Measurements from ENCODE around the gene GMPPA. TPM values are rescaled to one million over a fixed set of nuclear protein-coding genes. Genes with fewer than 3 reads are reported as not detected.

Gene GMPPA
- total RNA-seq, 1 donor from 2014 or later = 27.7 TPM

DNA sequence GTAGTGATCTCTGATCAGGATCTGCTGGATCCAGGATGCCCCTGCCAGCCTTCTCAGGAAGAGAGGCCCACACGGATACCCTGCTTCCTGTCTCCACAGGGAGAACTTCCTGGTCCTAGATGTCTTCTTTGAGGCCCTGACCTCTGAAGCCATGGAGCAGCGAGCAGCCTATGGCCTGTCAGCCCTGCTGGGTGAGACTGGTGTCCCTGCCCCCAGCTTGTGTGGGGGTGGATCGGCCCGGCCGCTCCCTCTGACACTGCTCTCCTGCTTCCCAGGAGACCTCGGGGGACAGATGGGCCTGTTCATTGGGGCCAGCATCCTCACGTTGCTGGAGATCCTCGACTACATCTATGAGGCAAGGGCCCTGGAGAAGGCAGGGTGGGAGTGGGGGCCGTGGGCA lies 38.3 kb downstream of the GMPPA start:
- Histone ChIP-seq H3K4me3 (ENCODE audit: low read length in 3 of 3) (no peak overlapping the region), H3K9ac (ENCODE audit: low read depth in 1 of 3, low read length in 3 of 3) (no peak overlapping the region), H3K27me3 (ENCODE audit: control insufficient read depth in 3 of 3, insufficient read depth in 3 of 3, low read length in 3 of 3) (peaks cover 3 to 15% (median 5%) of the 10 kb centered on the region in 3 donors)

DNA sequence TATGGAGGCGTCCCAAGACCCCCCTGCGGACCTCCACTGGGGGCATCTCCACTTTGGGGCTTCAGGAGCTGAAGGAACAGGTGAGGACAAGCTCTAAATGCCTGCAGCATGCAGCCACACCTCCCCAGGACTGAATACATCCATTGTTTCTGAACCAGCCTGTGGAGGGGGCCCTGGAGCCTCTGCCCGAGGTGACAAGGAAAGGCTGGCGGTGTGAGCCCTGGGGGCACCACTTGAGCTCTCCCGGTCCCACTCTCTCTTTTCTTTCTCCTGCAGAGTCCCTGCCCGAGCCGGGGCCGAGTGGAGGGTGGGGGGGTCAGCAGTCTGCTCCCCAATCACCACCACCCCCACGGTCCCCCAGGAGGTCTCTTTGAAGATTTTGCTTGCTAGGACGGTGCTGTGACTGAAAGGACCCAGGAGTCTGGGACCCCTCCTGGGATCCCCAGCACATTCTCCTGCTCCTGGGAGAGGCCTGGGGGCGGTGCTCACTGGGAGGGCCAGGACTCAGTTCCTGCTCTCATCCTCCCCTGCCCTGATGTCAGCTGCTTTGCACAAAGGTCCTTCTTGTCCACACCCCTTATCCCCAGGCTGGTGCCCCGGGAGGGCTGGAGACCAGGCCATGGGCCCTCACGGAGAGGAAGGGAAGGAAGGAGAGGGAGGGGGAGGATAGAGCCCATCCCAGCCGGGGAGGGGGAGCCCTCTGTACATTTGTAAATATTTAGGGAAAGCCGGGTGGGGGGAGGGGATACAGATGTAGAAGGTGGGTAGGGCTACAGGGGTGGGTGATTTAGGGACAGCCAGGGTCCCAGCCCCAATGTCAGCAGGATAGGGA lies 39.2 kb downstream of the GMPPA start:
- peaks cover 15 to 22% (median 19%) of the 10 kb centered on the region in 3 donors for H3K36me3 ChIP-seq (ENCODE audit: control insufficient read depth in 3 of 3, insufficient read depth in 3 of 3, low read length in 3 of 3)
- no peaks in the 10 kb centered on the region for H3K9me3 ChIP-seq (ENCODE audit: control insufficient read depth in 3 of 3, low read length in 3 of 3)
- peaks cover 13 to 16% (median 15%) of the 10 kb centered on the region in 3 donors for H3K4me1 ChIP-seq (ENCODE audit: control insufficient read depth in 3 of 3, insufficient read depth in 3 of 3, low read length in 3 of 3)
- no peak overlapping the region for H3K9ac ChIP-seq (ENCODE audit: low read depth in 1 of 3, low read length in 3 of 3)
- H3K27me3 ChIP-seq (ENCODE audit: control insufficient read depth in 3 of 3, insufficient read depth in 3 of 3, low read length in 3 of 3) = peaks cover 0 to 6% (median 3%) of the 10 kb centered on the region in 3 donors
- H3K27ac ChIP-seq (ENCODE audit: low read depth, low read length) = no peak overlapping the region
- H3K4me3 ChIP-seq (ENCODE audit: low read length in 3 of 3) = no peak overlapping the region

More for the DNA sequence above, 38.3 kb downstream of the GMPPA start:
- no peaks in the 10 kb centered on the region for H3K9me3 ChIP-seq (ENCODE audit: control insufficient read depth in 3 of 3, low read length in 3 of 3)
- no peak overlapping the region for H3K27ac ChIP-seq (ENCODE audit: low read depth, low read length)
- H3K4me1 ChIP-seq (ENCODE audit: control insufficient read depth in 3 of 3, insufficient read depth in 3 of 3, low read length in 3 of 3) = peaks cover 5 to 7% (median 6%) of the 10 kb centered on the region in 3 donors
- H3K36me3 ChIP-seq (ENCODE audit: control insufficient read depth in 3 of 3, insufficient read depth in 3 of 3, low read length in 3 of 3) = peaks cover 15 to 22% (median 19%) of the 10 kb centered on the region in 3 donors

DNA sequence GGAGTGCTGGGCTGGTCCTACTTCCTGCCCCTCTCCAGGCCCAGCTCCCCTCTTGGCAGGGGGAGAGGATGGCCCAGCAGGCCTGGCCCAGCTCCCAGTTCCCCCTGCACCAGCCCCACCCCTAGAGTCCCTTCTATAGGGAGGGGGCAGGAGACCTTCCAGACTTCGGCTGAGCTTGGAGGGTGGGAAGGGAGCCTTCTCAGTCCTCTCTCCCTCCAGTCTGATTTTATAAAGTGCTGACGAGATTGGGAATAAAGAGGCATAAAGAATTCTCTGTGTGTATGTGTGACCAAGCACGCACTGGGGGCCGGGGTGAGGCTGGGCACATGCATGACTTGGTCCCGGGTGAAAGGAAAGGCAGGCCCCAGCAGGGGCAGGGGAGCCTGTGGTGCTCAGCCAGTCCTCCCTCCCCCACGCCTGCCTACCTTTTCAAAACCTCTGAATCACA lies 39.8 kb downstream of the GMPPA start:
- Histone ChIP-seq H3K27ac (ENCODE audit: low read depth, low read length) (no peak overlapping the region), H3K4me3 (ENCODE audit: low read length in 3 of 3) (no peak overlapping the region), H3K9me3 (ENCODE audit: control insufficient read depth in 3 of 3, low read length in 3 of 3) (no peaks in the 10 kb centered on the region), H3K4me1 (ENCODE audit: control insufficient read depth in 3 of 3, insufficient read depth in 3 of 3, low read length in 3 of 3) (peaks cover 14 to 18% (median 16%) of the 10 kb centered on the region in 3 donors), H3K36me3 (ENCODE audit: control insufficient read depth in 3 of 3, insufficient read depth in 3 of 3, low read length in 3 of 3) (peaks cover 15 to 22% (median 19%) of the 10 kb centered on the region in 3 donors), H3K9ac (ENCODE audit: low read depth in 1 of 3, low read length in 3 of 3) (no peak overlapping the region), H3K27me3 (ENCODE audit: control insufficient read depth in 3 of 3, insufficient read depth in 3 of 3, low read length in 3 of 3) (peaks cover 0 to 2% (median 0%) of the 10 kb centered on the region in 3 donors)

DNA sequence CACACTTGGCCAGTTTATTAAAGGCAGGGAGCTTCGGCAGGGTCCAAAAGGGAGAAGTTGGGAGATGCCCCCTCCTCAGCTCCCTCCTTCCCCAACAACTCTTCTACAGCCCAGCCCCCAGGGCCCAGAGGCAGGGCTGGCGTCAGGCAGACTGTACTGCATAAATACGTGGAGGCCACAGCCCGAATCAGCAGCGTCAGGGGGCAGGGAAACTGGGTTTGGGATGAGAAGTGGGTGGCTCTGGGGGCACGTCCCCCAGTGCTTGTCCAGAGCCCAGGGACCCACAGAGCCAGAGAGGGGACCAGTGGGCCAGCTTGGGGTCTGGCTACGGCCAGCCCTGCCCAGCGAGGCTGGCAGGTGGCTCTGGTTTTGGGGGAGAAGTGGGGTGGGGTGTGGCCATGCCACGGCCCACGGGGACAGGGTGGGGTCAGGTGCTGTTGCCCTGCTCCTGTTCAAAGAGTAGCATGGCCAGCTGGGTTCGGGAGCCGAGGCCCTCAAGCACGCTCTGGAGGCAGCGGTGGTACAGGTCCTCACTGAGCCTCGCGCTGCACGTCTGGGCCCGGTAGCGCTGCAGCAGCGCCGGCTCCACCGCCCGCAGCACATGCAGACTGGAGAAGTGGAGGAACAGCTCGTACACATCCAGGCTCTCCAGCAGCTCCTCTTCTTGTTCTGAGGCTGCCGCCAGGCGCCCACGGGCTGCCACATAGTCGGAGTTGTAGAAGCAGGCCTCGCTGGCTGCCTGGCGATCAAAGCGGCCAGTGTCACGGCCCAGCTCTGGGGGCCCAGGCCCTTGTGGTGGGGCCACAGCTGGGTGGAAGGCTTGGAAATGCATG lies 40.5 kb downstream of the GMPPA start:
- Histone ChIP-seq H3K4me1 (ENCODE audit: control insufficient read depth in 3 of 3, insufficient read depth in 3 of 3, low read length in 3 of 3) (peaks cover 16 to 21% (median 19%) of the 10 kb centered on the region in 3 donors), H3K9ac (ENCODE audit: low read depth in 1 of 3, low read length in 3 of 3) (no peak overlapping the region), H3K9me3 (ENCODE audit: control insufficient read depth in 3 of 3, low read length in 3 of 3) (no peaks in the 10 kb centered on the region), H3K36me3 (ENCODE audit: control insufficient read depth in 3 of 3, insufficient read depth in 3 of 3, low read length in 3 of 3) (peaks cover 15 to 22% (median 19%) of the 10 kb centered on the region in 3 donors), H3K27me3 (ENCODE audit: control insufficient read depth in 3 of 3, insufficient read depth in 3 of 3, low read length in 3 of 3) (no peaks in the 10 kb centered on the region), H3K27ac (ENCODE audit: low read depth, low read length) (no peak overlapping the region), H3K4me3 (ENCODE audit: low read length in 3 of 3) (no peak overlapping the region)

DNA sequence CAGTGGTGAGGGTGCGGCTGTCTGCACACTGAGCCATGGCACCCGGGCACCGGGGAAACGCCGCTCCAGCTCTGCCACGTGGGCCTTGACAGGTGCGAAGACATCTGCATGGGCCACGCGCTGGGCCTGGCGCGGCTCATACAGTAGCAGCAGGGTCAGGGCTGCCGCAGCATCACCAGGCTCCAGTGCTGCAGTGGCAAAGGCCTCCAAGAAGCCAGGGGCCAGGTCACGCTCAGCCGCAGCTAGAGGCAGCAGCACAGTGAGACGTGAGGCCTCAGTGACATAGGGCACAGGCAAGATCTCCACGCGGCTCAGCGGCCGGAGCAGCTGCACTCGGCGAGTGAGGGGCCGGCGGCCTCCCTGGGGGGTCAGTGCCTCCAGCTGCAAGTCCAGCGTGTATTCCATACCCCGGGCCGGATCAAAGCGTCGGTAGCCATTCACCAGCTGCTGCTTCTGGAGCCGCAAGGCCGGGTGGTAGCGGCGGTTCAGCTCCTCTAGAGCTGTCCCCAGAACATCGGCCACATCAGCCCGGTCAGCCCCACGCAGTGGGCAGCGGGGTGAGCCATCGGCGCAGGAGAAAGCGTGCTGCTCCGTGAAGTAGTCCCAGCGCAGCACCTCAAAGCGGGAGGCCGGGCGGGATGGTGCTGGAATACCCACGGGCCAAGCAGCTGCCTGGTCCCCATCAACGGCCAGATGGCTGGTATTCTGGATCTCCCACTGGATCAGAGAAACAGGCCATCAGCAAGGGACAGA lies 41.4 kb downstream of the GMPPA start:
- Histone ChIP-seq H3K27me3 (ENCODE audit: control insufficient read depth in 3 of 3, insufficient read depth in 3 of 3, low read length in 3 of 3) (peaks cover 0 to 1% (median 0%) of the 10 kb centered on the region in 3 donors), H3K4me3 (ENCODE audit: low read length in 3 of 3) (no peak overlapping the region), H3K9ac (ENCODE audit: low read depth in 1 of 3, low read length in 3 of 3) (no peak overlapping the region), H3K9me3 (ENCODE audit: control insufficient read depth in 3 of 3, low read length in 3 of 3) (no peaks in the 10 kb centered on the region), H3K27ac (ENCODE audit: low read depth, low read length) (no peak overlapping the region), H3K36me3 (ENCODE audit: control insufficient read depth in 3 of 3, insufficient read depth in 3 of 3, low read length in 3 of 3) (peaks cover 15 to 22% (median 19%) of the 10 kb centered on the region in 3 donors), H3K4me1 (ENCODE audit: control insufficient read depth in 3 of 3, insufficient read depth in 3 of 3, low read length in 3 of 3) (peaks cover 21 to 28% (median 24%) of the 10 kb centered on the region in 3 donors)

DNA sequence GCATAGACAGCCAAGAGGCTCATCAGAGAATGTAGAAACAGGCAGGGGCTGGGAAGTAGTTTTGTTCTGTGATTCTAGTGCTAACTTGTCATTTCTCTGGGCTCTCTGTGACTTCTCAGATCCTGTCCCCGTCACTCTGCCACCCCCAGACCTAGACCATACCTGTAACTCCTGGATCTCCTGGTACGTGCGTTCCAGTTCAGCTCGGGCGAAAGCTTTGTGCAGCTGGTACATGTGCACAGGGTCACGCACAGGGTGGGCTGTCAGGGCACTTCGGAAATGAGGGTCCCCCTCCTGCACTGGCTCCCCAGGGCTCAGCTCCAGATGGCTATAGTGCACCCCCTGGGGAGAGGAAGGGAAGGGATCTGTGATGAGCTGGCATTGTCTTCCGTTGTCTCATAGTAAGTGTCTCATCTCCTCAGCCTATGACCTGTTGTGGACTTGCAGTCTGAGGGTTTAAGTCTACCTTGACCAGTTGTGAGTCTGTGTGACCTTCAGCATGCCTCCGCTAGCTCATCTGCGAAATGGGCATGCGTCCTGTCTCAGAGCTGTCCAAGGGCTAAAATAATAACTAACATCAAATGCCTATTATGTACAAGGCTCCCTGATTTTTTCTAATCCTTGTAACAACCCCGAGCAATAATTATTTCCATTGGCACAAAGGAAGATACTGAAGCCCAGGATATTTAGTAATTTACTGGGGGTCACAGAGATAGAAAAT lies 42.3 kb downstream of the GMPPA start:
- Histone ChIP-seq H3K4me1 (ENCODE audit: control insufficient read depth in 3 of 3, insufficient read depth in 3 of 3, low read length in 3 of 3) (peaks cover 21 to 28% (median 24%) of the 10 kb centered on the region in 3 donors), H3K9me3 (ENCODE audit: control insufficient read depth in 3 of 3, low read length in 3 of 3) (no peaks in the 10 kb centered on the region), H3K4me3 (ENCODE audit: low read length in 3 of 3) (no peak overlapping the region), H3K9ac (ENCODE audit: low read depth in 1 of 3, low read length in 3 of 3) (no peak overlapping the region), H3K36me3 (ENCODE audit: control insufficient read depth in 3 of 3, insufficient read depth in 3 of 3, low read length in 3 of 3) (peaks cover 15 to 22% (median 19%) of the 10 kb centered on the region in 3 donors), H3K27ac (ENCODE audit: low read depth, low read length) (no peak overlapping the region), H3K27me3 (ENCODE audit: control insufficient read depth in 3 of 3, insufficient read depth in 3 of 3, low read length in 3 of 3) (peaks cover 0 to 6% (median 0%) of the 10 kb centered on the region in 3 donors)

DNA sequence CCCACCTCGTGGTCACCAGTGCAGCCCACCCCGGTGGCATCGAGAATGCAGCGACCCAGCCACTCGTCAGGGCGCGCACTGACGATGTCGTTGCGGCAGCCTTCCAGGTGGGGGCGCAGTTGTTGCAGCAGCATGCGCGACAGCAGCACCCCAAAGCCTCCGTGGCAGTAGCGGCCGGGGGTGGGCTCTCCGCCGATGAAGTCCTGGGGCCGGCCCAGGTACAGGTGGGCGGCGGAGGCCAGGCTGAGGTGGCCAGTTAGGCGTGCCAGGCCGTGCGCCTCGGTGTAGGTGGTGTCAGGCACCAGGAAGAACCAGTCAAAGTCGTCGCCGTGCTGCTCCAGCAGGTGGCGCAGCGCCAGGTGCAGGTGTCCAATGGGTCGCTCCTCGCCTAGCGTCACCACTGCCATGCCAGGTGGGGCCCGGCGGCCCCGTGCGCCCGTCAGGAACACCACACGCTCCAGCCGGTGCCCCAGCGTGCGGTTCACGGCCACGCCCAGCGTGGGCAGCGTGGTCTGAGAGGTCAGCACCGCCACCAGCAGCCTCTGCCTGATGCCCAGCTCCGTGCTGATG lies 43.0 kb downstream of the GMPPA start:
- Histone ChIP-seq H3K4me3 (ENCODE audit: low read length in 3 of 3) (peak overlapping the region in 2 of 3 donors; percentile 53 to 61), H3K36me3 (ENCODE audit: control insufficient read depth in 3 of 3, insufficient read depth in 3 of 3, low read length in 3 of 3) (peaks cover 15 to 22% (median 19%) of the 10 kb centered on the region in 3 donors), H3K9ac (ENCODE audit: low read depth in 1 of 3, low read length in 3 of 3) (peak overlapping the region in 1 of 3 donors; percentile 45), H3K27ac (ENCODE audit: low read depth, low read length) (no peak overlapping the region), H3K27me3 (ENCODE audit: control insufficient read depth in 3 of 3, insufficient read depth in 3 of 3, low read length in 3 of 3) (peaks cover 0 to 6% (median 0%) of the 10 kb centered on the region in 3 donors), H3K9me3 (ENCODE audit: control insufficient read depth in 3 of 3, low read length in 3 of 3) (no peaks in the 10 kb centered on the region), H3K4me1 (ENCODE audit: control insufficient read depth in 3 of 3, insufficient read depth in 3 of 3, low read length in 3 of 3) (peaks cover 21 to 28% (median 24%) of the 10 kb centered on the region in 3 donors)

DNA sequence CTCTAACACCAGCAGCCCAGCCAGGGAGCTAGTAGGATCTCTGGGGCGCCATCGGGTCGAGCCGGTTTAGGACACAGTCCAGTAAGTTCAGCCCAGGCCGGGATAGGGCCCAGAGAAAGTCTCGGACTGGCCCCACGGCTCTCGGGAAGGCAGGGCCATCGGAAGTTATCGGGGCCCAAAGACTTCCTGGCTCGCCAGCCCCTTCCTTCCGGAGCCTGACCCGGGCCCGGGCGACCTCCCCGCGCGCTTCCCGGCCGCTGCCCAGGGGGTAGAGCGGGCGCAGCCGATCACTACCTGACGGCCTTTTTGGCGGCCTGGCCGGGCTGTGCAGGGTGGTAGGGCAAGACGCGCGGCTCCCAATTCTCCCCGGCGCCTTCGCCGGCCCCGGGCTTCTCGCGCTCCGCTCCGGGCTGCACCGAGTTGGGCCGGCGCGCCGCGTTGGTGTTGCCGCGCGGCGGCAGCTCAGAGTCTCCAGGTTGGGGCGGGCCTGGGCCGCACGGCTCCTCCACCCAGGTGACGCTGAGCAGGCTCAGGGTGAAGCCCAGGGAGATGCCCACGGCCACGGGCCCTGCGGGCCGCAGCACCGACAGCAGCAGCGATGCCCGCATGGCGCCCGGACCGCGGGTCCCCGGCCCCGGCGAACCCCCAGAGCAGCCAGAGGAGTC lies 44.4 kb downstream of the GMPPA start:
- H3K9me3 ChIP-seq (ENCODE audit: control insufficient read depth in 3 of 3, low read length in 3 of 3) = no peaks in the 10 kb centered on the region
- H3K4me3 ChIP-seq (ENCODE audit: low read length in 3 of 3) = peak overlapping the region; percentile 62 to 80 (median 75)
- peaks cover 21 to 28% (median 24%) of the 10 kb centered on the region in 3 donors for H3K4me1 ChIP-seq (ENCODE audit: control insufficient read depth in 3 of 3, insufficient read depth in 3 of 3, low read length in 3 of 3)
- peaks cover 0 to 6% (median 0%) of the 10 kb centered on the region in 3 donors for H3K27me3 ChIP-seq (ENCODE audit: control insufficient read depth in 3 of 3, insufficient read depth in 3 of 3, low read length in 3 of 3)
- peak overlapping the region; percentile 83 for H3K27ac ChIP-seq (ENCODE audit: low read depth, low read length)
- H3K36me3 ChIP-seq (ENCODE audit: control insufficient read depth in 3 of 3, insufficient read depth in 3 of 3, low read length in 3 of 3) = peaks cover 15 to 22% (median 19%) of the 10 kb centered on the region in 3 donors
- H3K9ac ChIP-seq (ENCODE audit: low read depth in 1 of 3, low read length in 3 of 3) = peak overlapping the region; percentile 36 to 83 (median 82)
